CD4-positive, alpha-beta T cell treated with Interleukin-21 for 1 hour (primary cell): ENCODE results near the gene CELF4.

Experiments
- DNase-seq: peaks from one replicate; pipeline ENCODE4 v3.0.0-alpha.2; 2020

CELF4 gene

GRCh38 chr18:37520508-37520907 is 45.1 kb downstream of the CELF4 start:
- no peak for DNase-seq

- no peak for DNase-seq
These were observed 46.0 kb downstream of the CELF4 start for GRCh38 chr18:37519510-37520135.

GRCh38 chr18:37516361-37516853 is 49.2 kb downstream of the CELF4 start:
- no peak for DNase-seq

- DNase-seq, result no peak
These were observed 50.6 kb downstream of the CELF4 start for GRCh38 chr18:37514953-37515352.

- DNase-seq, result no peak
These were observed 53.2 kb downstream of the CELF4 start for GRCh38 chr18:37512400-37512799.

GRCh38 chr18:37511721-37512298 is 53.8 kb downstream of the CELF4 start:
- no peak for DNase-seq

GRCh38 chr18:37509600-37509999 is 56.0 kb downstream of the CELF4 start:
- DNase-seq, result no peak

GRCh38 chr18:37508207-37508606 is 57.4 kb downstream of the CELF4 start:
- no peak for DNase-seq

- no peak for DNase-seq
These were observed 58.4 kb downstream of the CELF4 start for GRCh38 chr18:37507239-37507638.

GRCh38 chr18:37506001-37506400 is 59.6 kb downstream of the CELF4 start:
- DNase-seq, result no peak

- no peak for DNase-seq
These were observed 60.3 kb downstream of the CELF4 start for GRCh38 chr18:37505321-37505720.

- no peak for DNase-seq
These were observed 63.0 kb downstream of the CELF4 start for GRCh38 chr18:37502601-37503000.

GRCh38 chr18:37502036-37502435 is 63.6 kb downstream of the CELF4 start:
- no peak for DNase-seq

GRCh38 chr18:37501136-37501535 is 64.5 kb downstream of the CELF4 start:
- DNase-seq, result no peak

- no peak for DNase-seq
These were observed 65.7 kb downstream of the CELF4 start for GRCh38 chr18:37499913-37500312.

GRCh38 chr18:37499044-37499443 is 66.6 kb downstream of the CELF4 start:
- no peak for DNase-seq

- no peak for DNase-seq
These were observed 67.6 kb downstream of the CELF4 start for GRCh38 chr18:37497853-37498518.

- no peak for DNase-seq
These were observed 69.0 kb downstream of the CELF4 start for GRCh38 chr18:37496568-37496967.

GRCh38 chr18:37495354-37495753 is 70.2 kb downstream of the CELF4 start:
- no peak for DNase-seq

GRCh38 chr18:37494406-37494805 is 71.2 kb downstream of the CELF4 start:
- DNase-seq, result no peak

GRCh38 chr18:37493352-37493935 is 72.2 kb downstream of the CELF4 start:
- DNase-seq, result no peak

- no peak for DNase-seq
These were observed 72.6 kb downstream of the CELF4 start for GRCh38 chr18:37492952-37493351.

GRCh38 chr18:37491526-37491925 is 74.1 kb downstream of the CELF4 start:
- no peak for DNase-seq

- DNase-seq, result no peak
These were observed 75.6 kb downstream of the CELF4 start for GRCh38 chr18:37489998-37490397.
